ENCODE measurements around the gene PIK3R6. TPM values are rescaled to one million over a fixed set of nuclear protein-coding genes. Genes with fewer than 3 reads are reported as not detected.

Gene PIK3R6
- total and polyA plus RNA-seq, 12 donors: 0.17 to 1.7 (median 0.83) TPM

GRCh38 chr17:8881606-8882005 is 14.1 kb upstream of the PIK3R6 start:
- intact Hi-C loops (cut with DNase I): loop anchor here in 1 of 2 donors (5.0 kb wide), 1 partner anchor 49 kb away; no protein-coding TSS in a partner anchor
- DNase-seq: no peak
- no peak overlapping the region for H3K4me3 ChIP-seq
- no peak overlapping the region for H3K27ac ChIP-seq
- no peaks in the 10 kb centered on the region for H3K4me1 ChIP-seq (replicated peaks in 1 of 2)
- TF ChIP-seq, protein P1, sequence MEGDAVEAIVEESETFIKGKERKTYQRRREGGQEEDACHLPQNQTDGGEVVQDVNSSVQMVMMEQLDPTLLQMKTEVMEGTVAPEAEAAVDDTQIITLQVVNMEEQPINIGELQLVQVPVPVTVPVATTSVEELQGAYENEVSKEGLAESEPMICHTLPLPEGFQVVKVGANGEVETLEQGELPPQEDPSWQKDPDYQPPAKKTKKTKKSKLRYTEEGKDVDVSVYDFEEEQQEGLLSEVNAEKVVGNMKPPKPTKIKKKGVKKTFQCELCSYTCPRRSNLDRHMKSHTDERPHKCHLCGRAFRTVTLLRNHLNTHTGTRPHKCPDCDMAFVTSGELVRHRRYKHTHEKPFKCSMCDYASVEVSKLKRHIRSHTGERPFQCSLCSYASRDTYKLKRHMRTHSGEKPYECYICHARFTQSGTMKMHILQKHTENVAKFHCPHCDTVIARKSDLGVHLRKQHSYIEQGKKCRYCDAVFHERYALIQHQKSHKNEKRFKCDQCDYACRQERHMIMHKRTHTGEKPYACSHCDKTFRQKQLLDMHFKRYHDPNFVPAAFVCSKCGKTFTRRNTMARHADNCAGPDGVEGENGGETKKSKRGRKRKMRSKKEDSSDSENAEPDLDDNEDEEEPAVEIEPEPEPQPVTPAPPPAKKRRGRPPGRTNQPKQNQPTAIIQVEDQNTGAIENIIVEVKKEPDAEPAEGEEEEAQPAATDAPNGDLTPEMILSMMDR (IDR thresholded peaks at IDR 0.05): no peak
- no peak for TF ChIP-seq POLR2A (IDR thresholded peaks at IDR 0.05)
- 87 to 93% (median 91%) methylated on average over 7 of the region's 7 CpGs for WGBS, 4 donors
- no peaks in the 10 kb centered on the region for H3K36me3 ChIP-seq (replicated peaks in 1 of 2)
- no peaks in the 10 kb centered on the region for H3K27me3 ChIP-seq
- no peaks in the 10 kb centered on the region for H3K9me3 ChIP-seq (replicated peaks in 1 of 3)

GRCh38 chr17:8880466-8880865 is 13.0 kb upstream of the PIK3R6 start:
- intact Hi-C loops (cut with DNase I): loop anchor here in 1 of 2 donors (5.0 kb wide), 1 partner anchor 48 kb away; no protein-coding TSS in a partner anchor

GRCh38 chr17:8879410-8879809 is 11.9 kb upstream of the PIK3R6 start:
- WGBS, 4 donors: 74 to 83% (median 75%) methylated on average over 6 to 7 of the region's 7 CpGs
- Histone ChIP-seq H3K9me3 (replicated peaks in 1 of 3) (no peaks in the 10 kb centered on the region), H3K36me3 (replicated peaks in 1 of 2) (no peaks in the 10 kb centered on the region), H3K4me3 (no peak overlapping the region), H3K4me1 (replicated peaks in 1 of 2) (no peaks in the 10 kb centered on the region), H3K27me3 (no peaks in the 10 kb centered on the region), H3K27ac (no peak overlapping the region)
- no peak for DNase-seq
- intact Hi-C loops (cut with DNase I): no loop called here
- TF ChIP-seq POLR2A (IDR thresholded peaks at IDR 0.05): no peak
- TF ChIP-seq, protein P1 (IDR thresholded peaks at IDR 0.05): no peak

More at GRCh38 chr17:8880466-8880865, 13.0 kb upstream of the PIK3R6 start:
- WGBS, 4 donors: 91 to 96% (median 93%) methylated on average over 7 of the region's 7 CpGs; no CpG with 5 or more reads in 1 of the 4 donors
- Histone ChIP-seq H3K4me1 (replicated peaks in 1 of 2) (no peaks in the 10 kb centered on the region), H3K27me3 (no peaks in the 10 kb centered on the region), H3K4me3 (no peak overlapping the region), H3K36me3 (replicated peaks in 1 of 2) (no peaks in the 10 kb centered on the region), H3K9me3 (replicated peaks in 1 of 3) (no peaks in the 10 kb centered on the region), H3K27ac (no peak overlapping the region)
- DNase-seq: no peak
- TF ChIP-seq, protein P1 (IDR thresholded peaks at IDR 0.05): no peak
- no peak for TF ChIP-seq POLR2A (IDR thresholded peaks at IDR 0.05)

- no peaks in the 10 kb centered on the region for H3K27me3 ChIP-seq
- no peaks in the 10 kb centered on the region for H3K36me3 ChIP-seq (replicated peaks in 1 of 2)
- no peak for DNase-seq
- no peak overlapping the region for H3K4me3 ChIP-seq
- H3K9me3 ChIP-seq (replicated peaks in 1 of 3): no peaks in the 10 kb centered on the region
- H3K27ac ChIP-seq: no peak overlapping the region
- no peaks in the 10 kb centered on the region for H3K4me1 ChIP-seq (replicated peaks in 1 of 2)
- intact Hi-C loops (cut with DNase I): no loop called here
- no peak for TF ChIP-seq POLR2A (IDR thresholded peaks at IDR 0.05)
- TF ChIP-seq, protein P1 (IDR thresholded peaks at IDR 0.05): no peak
- WGBS, 4 donors: 78 to 90% (median 86%) methylated on average over 4 of the region's 4 CpGs
These were observed 10.5 kb upstream of the PIK3R6 start for GRCh38 chr17:8877984-8878383.
